Stromal cell of bone marrow (primary cell): ENCODE data around the gene TBC1D7.

Experiments used
- DNase-seq: peaks from one replicate; pipeline ENCODE4 v3.0.0-alpha.2; 2012; ENCODE audit warnings: low read depth

Gene TBC1D7

GRCh38 chr6:13290335-13290734, 38.0 kb downstream of the TBC1D7 start:
- DNase-seq, result no peak

- DNase-seq, result no peak
Measured at GRCh38 chr6:13289789-13290318, 38.5 kb downstream of the TBC1D7 start.

- no peak for DNase-seq
Measured at GRCh38 chr6:13288969-13289391, 39.4 kb downstream of the TBC1D7 start.

- no peak for DNase-seq
Measured at GRCh38 chr6:13288481-13288880, 39.9 kb downstream of the TBC1D7 start.

- no peak for DNase-seq
Measured at GRCh38 chr6:13287104-13287503, 41.2 kb downstream of the TBC1D7 start.

GRCh38 chr6:13286181-13286580, 42.2 kb downstream of the TBC1D7 start:
- no peak for DNase-seq

GRCh38 chr6:13285705-13286104, 42.6 kb downstream of the TBC1D7 start:
- no peak for DNase-seq

GRCh38 chr6:13284646-13285045, 43.7 kb downstream of the TBC1D7 start:
- no peak for DNase-seq

GRCh38 chr6:13283331-13283730, 45.0 kb downstream of the TBC1D7 start:
- DNase-seq, result no peak

- DNase-seq, result no peak
Measured at GRCh38 chr6:13282393-13283069, 45.8 kb downstream of the TBC1D7 start.

- no peak for DNase-seq
Measured at GRCh38 chr6:13281686-13282085, 46.7 kb downstream of the TBC1D7 start.

GRCh38 chr6:13280254-13280653, 48.1 kb downstream of the TBC1D7 start:
- DNase-seq, result no peak

GRCh38 chr6:13278991-13279390, 49.3 kb downstream of the TBC1D7 start:
- peak; percentile 3 for DNase-seq

GRCh38 chr6:13278164-13278563, 50.2 kb downstream of the TBC1D7 start:
- no peak for DNase-seq

GRCh38 chr6:13277231-13277630, 51.1 kb downstream of the TBC1D7 start:
- DNase-seq, result no peak

- DNase-seq, result no peak
Measured at GRCh38 chr6:13275435-13275989, 52.8 kb downstream of the TBC1D7 start.

GRCh38 chr6:13274707-13275434, 53.5 kb downstream of the TBC1D7 start:
- no peak for DNase-seq

GRCh38 chr6:13273931-13274706, 54.2 kb downstream of the TBC1D7 start:
- no peak for DNase-seq

- DNase-seq, result no peak
Measured at GRCh38 chr6:13273202-13273930, 55.0 kb downstream of the TBC1D7 start.

GRCh38 chr6:13272131-13273046, 55.9 kb downstream of the TBC1D7 start:
- no peak for DNase-seq
